Measurements from ENCODE around the gene BTNL8.

Gene BTNL8

GRCh38 chr5:180974612-180975315, 75.8 kb downstream of the BTNL8 start:
- no peak for DNase-seq

- no peak for DNase-seq
These were observed 76.4 kb downstream of the BTNL8 start for GRCh38 chr5:180975338-180975737.

GRCh38 chr5:180976518-180976917, 77.6 kb downstream of the BTNL8 start:
- no peak for DNase-seq

- DNase-seq, result no peak
These were observed 78.9 kb downstream of the BTNL8 start for GRCh38 chr5:180977852-180978251.

- DNase-seq, result no peak
These were observed 83.2 kb downstream of the BTNL8 start for GRCh38 chr5:180982008-180982741.

GRCh38 chr5:180988016-180988415, 89.1 kb downstream of the BTNL8 start:
- no peak for DNase-seq

GRCh38 chr5:180988592-180988991, 89.6 kb downstream of the BTNL8 start, which contains the start of gene BTNL3:
TSS of gene BTNL3 (plus strand) at chr5:180988846. CDS start at chr5:180989029, 183 bp downstream.
- no peak for DNase-seq

- DNase-seq, result no peak
These were observed 91.3 kb downstream of the BTNL8 start for GRCh38 chr5:180990086-180990881.

- no peak for DNase-seq
These were observed 91.9 kb downstream of the BTNL8 start for GRCh38 chr5:180990882-180991242.

All from NK-92 treated with Interleukin-12 subunit alpha and Interleukin-12 subunit beta, amount 100 ng/mL, for 24 hours (cell line).